ENCODE results near the gene DHRS13. TPM values are rescaled to one million over a fixed set of nuclear protein-coding genes. Genes with fewer than 3 reads are reported as not detected.

Gene DHRS13
- total and polyA plus RNA-seq, 2 donors (not counting 3 experiments of a cell fraction or from before 2014, with no cell fraction given), result 7.2 to 9.3 TPM

DNA sequence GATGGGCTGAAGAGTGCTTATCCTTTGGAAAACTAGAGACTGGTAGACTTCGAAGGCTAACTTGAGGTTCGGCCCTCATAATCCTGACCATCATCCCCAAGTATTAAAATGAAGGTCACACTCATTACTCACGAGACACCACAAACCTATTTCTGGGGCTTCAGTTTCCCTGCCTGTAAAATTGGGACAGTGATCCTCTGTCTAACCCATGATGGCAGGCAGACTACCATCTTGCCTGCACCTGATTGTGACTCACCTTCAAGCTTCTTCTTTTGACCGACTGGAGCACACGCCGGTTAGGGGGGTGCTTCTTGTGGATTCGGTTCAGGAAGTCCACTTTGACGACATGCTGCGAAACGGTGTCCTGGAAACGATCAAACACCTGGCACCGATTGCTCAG lies 14.2 kb upstream of the DHRS13 start:
- Histone ChIP-seq H3K4me3 (replicated peaks in 1 of 3; ENCODE audit: insufficient read depth in 1 of 3, low read depth in 1 of 3, low read length in 3 of 3) (no peak overlapping the region), H3K9me1 (replicated peaks; ENCODE audit: control insufficient read depth, extremely low read depth, insufficient read depth, low read length) (no peaks in the 10 kb centered on the region), H3K4me1 (ENCODE audit: control insufficient read depth, extremely low read depth, insufficient read depth, low read length) (peaks cover 9% of the 10 kb centered on the region), H3K4me2 (ENCODE audit: insufficient read depth, low read length) (no peak overlapping the region), H3K27ac (ENCODE audit: insufficient read depth, low read depth, low read length) (no peak overlapping the region), H3K27me3 (ENCODE audit: control insufficient read depth in 2 of 2, insufficient read depth in 2 of 2, low read length in 2 of 2) (no peaks in the 10 kb centered on the region), H3K9ac (replicated peaks; ENCODE audit: extremely low read depth, insufficient read depth, low read length) (no peak overlapping the region), H3K36me3 (ENCODE audit: control insufficient read depth in 2 of 2, extremely low read depth in 1 of 2, insufficient read depth in 2 of 2, low read length in 2 of 2) (peaks cover 26 to 51% of the 10 kb centered on the region in 2 experiments), H3K9me3 (replicated peaks; ENCODE audit: control insufficient read depth, insufficient read depth, low read length) (no peaks in the 10 kb centered on the region), H3K79me2 (ENCODE audit: control insufficient read depth, insufficient read depth, low read length) (no peaks in the 10 kb centered on the region), H4K20me1 (replicated peaks; ENCODE audit: control insufficient read depth, extremely low read depth, insufficient read depth, low read length) (no peaks in the 10 kb centered on the region), H2AFZ (ENCODE audit: low read depth, low read length) (no peak overlapping the region)
- POLR2A ChIA-PET, result interaction anchor here (0.6 kb wide), 1 partner anchor 53 kb away, joined by 3 read pairs; no protein-coding TSS in a partner anchor
- DNase-seq (ENCODE audit: low read depth, low spot score) (no peak), FAIRE-seq (no peak)
- no TSS peak for BruUV-seq (replicated peaks)
- dilution Hi-C loops (cut with MboI; ENCODE audit: extremely low pct_ligation_motif_present, low sequenced_read_pairs), result no loop called here
- CTCF ChIA-PET, result interaction anchor here (0.6 to 5.1 kb wide), 19 partner anchors 9 to 207 kb away, joined by 3 to 58 read pairs (median 4); partner anchors contain the start of genes FAM222B and TLCD1
- intact Hi-C loops (cut with micrococcal nuclease), result no loop called here
- TF ChIP-seq, protein P1, sequence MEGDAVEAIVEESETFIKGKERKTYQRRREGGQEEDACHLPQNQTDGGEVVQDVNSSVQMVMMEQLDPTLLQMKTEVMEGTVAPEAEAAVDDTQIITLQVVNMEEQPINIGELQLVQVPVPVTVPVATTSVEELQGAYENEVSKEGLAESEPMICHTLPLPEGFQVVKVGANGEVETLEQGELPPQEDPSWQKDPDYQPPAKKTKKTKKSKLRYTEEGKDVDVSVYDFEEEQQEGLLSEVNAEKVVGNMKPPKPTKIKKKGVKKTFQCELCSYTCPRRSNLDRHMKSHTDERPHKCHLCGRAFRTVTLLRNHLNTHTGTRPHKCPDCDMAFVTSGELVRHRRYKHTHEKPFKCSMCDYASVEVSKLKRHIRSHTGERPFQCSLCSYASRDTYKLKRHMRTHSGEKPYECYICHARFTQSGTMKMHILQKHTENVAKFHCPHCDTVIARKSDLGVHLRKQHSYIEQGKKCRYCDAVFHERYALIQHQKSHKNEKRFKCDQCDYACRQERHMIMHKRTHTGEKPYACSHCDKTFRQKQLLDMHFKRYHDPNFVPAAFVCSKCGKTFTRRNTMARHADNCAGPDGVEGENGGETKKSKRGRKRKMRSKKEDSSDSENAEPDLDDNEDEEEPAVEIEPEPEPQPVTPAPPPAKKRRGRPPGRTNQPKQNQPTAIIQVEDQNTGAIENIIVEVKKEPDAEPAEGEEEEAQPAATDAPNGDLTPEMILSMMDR (IDR thresholded peaks at IDR 0.05; ENCODE audit: extremely low read depth in 1 of 2, insufficient read depth in 1 of 2, low read depth in 1 of 2, low read length in 2 of 2), result no peak
- no peak for TF ChIP-seq EZH2 (IDR thresholded peaks at IDR 0.05; ENCODE audit: borderline replicate concordance, low read depth, low read length, severe bottlenecking)
- no peak for TF ChIP-seq GATA2 (IDR thresholded peaks at IDR 0.05; ENCODE audit: insufficient read depth, insufficient read length, low read depth, low read length)
- TF ChIP-seq FOS (IDR thresholded peaks at IDR 0.05; ENCODE audit: borderline replicate concordance, insufficient read depth, low read length), result no peak
- TF ChIP-seq, protein P2, sequence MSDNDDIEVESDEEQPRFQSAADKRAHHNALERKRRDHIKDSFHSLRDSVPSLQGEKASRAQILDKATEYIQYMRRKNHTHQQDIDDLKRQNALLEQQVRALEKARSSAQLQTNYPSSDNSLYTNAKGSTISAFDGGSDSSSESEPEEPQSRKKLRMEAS (IDR thresholded peaks at IDR 0.05; ENCODE audit: insufficient read depth, insufficient read length), result no peak
- no peak for TF ChIP-seq POLR2AphosphoS5 (IDR thresholded peaks at IDR 0.05; ENCODE audit: insufficient read depth, low read depth, low read length)
- no peak for TF ChIP-seq JUN (IDR thresholded peaks at IDR 0.05; ENCODE audit: borderline replicate concordance, insufficient read depth, insufficient read length, low read depth)
- TF ChIP-seq POLR2A (IDR thresholded peaks at IDR 0.05; ENCODE audit: low read depth, low read length), result no peak
- no peak for TF ChIP-seq MYC (IDR thresholded peaks at IDR 0.05; ENCODE audit: low read depth, low read length)

Measured in endothelial cell of umbilical vein (primary cell).